ENCODE results near the gene PC. TPM values are rescaled to one million over a fixed set of nuclear protein-coding genes. Genes with fewer than 3 reads are reported as not detected.

Gene PC
- total and polyA plus RNA-seq, 2 donors (not counting 3 experiments of a cell fraction or from before 2014, with no cell fraction given) = 5.5 to 17.5 TPM

DNA sequence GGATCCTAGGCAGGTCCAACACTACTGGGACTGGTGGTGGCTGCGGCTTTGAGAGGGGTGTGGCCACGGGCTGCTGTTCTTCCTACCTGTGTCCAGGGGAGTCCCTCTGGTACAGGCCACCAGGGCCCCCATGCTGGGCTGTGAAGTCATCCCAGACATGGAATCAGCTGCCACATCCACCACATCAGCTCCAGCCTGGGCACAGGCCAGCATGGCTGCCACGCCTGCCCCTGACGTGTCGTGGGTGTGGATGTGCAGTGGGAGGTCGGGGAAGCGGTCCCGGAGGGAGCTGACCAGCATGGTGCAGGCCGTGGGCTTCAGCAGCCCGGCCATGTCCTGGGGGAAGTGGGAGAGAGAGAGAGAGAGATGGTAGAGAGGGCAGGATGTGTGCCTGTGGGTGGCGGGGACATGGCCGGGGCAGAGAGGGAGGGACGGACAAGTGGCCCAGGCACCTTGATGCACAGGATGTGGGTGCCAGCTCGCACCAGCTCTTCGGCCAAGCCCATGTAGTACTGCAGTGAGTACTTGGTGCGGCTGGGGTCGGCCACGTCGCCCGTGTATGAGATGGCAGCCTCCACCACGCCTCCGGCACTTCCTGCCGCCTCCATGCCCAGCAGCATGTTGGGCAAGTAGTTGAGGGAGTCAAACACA, 107.5 kb downstream of the PC start:
- TF ChIP-seq MYC (IDR thresholded peaks at IDR 0.05; ENCODE audit: low read depth, low read length) (no peak), POLR2AphosphoS5 (IDR thresholded peaks at IDR 0.05; ENCODE audit: insufficient read depth, low read depth, low read length) (no peak), GATA2 (IDR thresholded peaks at IDR 0.05; ENCODE audit: insufficient read depth, insufficient read length, low read depth, low read length) (no peak), EZH2 (IDR thresholded peaks at IDR 0.05; ENCODE audit: borderline replicate concordance, low read depth, low read length, severe bottlenecking) (no peak), FOS (IDR thresholded peaks at IDR 0.05; ENCODE audit: borderline replicate concordance, insufficient read depth, low read length) (no peak), POLR2A (IDR thresholded peaks at IDR 0.05; ENCODE audit: low read depth, low read length) (no peak), JUN (IDR thresholded peaks at IDR 0.05; ENCODE audit: borderline replicate concordance, insufficient read depth, insufficient read length, low read depth) (no peak)
- TF ChIP-seq, protein P1, sequence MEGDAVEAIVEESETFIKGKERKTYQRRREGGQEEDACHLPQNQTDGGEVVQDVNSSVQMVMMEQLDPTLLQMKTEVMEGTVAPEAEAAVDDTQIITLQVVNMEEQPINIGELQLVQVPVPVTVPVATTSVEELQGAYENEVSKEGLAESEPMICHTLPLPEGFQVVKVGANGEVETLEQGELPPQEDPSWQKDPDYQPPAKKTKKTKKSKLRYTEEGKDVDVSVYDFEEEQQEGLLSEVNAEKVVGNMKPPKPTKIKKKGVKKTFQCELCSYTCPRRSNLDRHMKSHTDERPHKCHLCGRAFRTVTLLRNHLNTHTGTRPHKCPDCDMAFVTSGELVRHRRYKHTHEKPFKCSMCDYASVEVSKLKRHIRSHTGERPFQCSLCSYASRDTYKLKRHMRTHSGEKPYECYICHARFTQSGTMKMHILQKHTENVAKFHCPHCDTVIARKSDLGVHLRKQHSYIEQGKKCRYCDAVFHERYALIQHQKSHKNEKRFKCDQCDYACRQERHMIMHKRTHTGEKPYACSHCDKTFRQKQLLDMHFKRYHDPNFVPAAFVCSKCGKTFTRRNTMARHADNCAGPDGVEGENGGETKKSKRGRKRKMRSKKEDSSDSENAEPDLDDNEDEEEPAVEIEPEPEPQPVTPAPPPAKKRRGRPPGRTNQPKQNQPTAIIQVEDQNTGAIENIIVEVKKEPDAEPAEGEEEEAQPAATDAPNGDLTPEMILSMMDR (IDR thresholded peaks at IDR 0.05; ENCODE audit: extremely low read depth in 1 of 2, insufficient read depth in 1 of 2, low read depth in 1 of 2, low read length in 2 of 2) = no peak
- TF ChIP-seq, protein P2, sequence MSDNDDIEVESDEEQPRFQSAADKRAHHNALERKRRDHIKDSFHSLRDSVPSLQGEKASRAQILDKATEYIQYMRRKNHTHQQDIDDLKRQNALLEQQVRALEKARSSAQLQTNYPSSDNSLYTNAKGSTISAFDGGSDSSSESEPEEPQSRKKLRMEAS (IDR thresholded peaks at IDR 0.05; ENCODE audit: insufficient read depth, insufficient read length) = no peak
- no peaks in the 10 kb centered on the region for H3K9me1 ChIP-seq (replicated peaks; ENCODE audit: control insufficient read depth, extremely low read depth, insufficient read depth, low read length)
- dilution Hi-C loops (cut with MboI; ENCODE audit: extremely low pct_ligation_motif_present, low sequenced_read_pairs) (no loop called here), intact Hi-C loops (cut with micrococcal nuclease) (no loop called here)
- H3K36me3 ChIP-seq (ENCODE audit: control insufficient read depth in 2 of 2, extremely low read depth in 1 of 2, insufficient read depth in 2 of 2, low read length in 2 of 2) = peaks cover 0 to 9% of the 10 kb centered on the region in 2 experiments
- DNase-seq (ENCODE audit: low read depth, low spot score) (no peak), FAIRE-seq (no peak)
- no peaks in the 10 kb centered on the region for H4K20me1 ChIP-seq (replicated peaks; ENCODE audit: control insufficient read depth, extremely low read depth, insufficient read depth, low read length)
- H3K9ac ChIP-seq (replicated peaks; ENCODE audit: extremely low read depth, insufficient read depth, low read length) = no peak overlapping the region
- ChIA-PET POLR2A (no interaction called here), CTCF (interaction anchor here (1.3 to 2.4 kb wide), 2 partner anchors 125 to 176 kb away, joined by 4 to 12 read pairs; partner anchors contain the start of gene C11orf86)
- peaks cover 12% of the 10 kb centered on the region for H3K4me1 ChIP-seq (ENCODE audit: control insufficient read depth, extremely low read depth, insufficient read depth, low read length)
- no peak overlapping the region for H2AFZ ChIP-seq (ENCODE audit: low read depth, low read length)
- no peaks in the 10 kb centered on the region for H3K79me2 ChIP-seq (ENCODE audit: control insufficient read depth, insufficient read depth, low read length)
- no peak overlapping the region for H3K4me2 ChIP-seq (ENCODE audit: insufficient read depth, low read length)
- H3K4me3 ChIP-seq (replicated peaks in 1 of 3; ENCODE audit: insufficient read depth in 1 of 3, low read depth in 1 of 3, low read length in 3 of 3) = no peak overlapping the region
- no TSS peak for BruUV-seq (replicated peaks)
- no peaks in the 10 kb centered on the region for H3K9me3 ChIP-seq (replicated peaks; ENCODE audit: control insufficient read depth, insufficient read depth, low read length)
- H3K27ac ChIP-seq (ENCODE audit: insufficient read depth, low read depth, low read length) = no peak overlapping the region
- no peaks in the 10 kb centered on the region for H3K27me3 ChIP-seq (ENCODE audit: control insufficient read depth in 2 of 2, insufficient read depth in 2 of 2, low read length in 2 of 2)

All from endothelial cell of umbilical vein (primary cell).